ENCODE data around the gene SYNPO2L. TPM values are rescaled to one million over a fixed set of nuclear protein-coding genes. Genes with fewer than 3 reads are reported as not detected.
"Not testable (repeated sequence)": the region's sequence is repeated elsewhere in the genome, so short reads cannot be mapped to it uniquely, and the experiment has no call there.

Gene SYNPO2L
- polyA plus RNA-seq, 1 donor from 2014 or later: not detected

DNA sequence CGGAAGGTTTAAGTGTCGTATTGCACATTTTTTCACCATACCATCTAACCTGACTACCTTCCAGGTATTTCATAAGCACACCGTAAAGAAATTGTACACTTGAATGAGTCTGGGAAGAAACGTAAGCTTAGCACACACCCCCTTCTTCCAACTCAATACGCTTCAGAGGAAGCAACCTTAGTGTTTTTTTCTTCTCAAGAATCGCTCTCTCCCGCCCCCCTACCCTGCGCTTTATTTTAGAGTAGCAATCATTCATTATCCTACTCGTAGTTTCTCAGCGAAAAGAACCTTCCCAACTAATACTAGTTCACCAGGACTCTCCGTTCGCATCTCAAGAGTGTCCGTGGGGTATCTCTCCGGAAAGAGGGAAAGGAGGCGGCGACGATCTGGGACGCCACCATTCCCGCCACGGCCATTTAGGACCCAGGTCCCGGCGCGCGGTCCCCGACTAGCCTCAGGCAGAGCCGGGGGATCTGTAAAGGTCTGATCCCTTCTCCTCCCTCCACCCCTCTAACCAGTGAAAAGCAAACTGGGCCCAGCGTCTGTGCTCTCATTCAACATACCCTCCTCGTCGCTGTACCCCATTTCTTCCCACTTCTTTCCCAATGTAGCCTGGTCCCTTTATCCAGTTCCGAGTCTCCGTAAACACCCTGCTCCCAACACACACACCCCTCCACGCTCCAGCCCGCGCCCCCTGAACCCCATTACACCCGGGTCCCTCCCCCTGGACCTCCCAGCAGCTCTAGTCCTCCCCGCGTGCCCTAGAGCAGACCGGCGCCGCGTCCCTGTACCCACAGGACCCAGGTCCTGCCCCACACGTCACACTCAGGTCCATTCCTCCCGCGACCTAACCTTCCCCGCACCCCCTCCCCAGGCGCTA, 30.6 kb downstream of the SYNPO2L start:
- H3K9me2 ChIP-seq (ENCODE audit: insufficient read depth, low read length): no peaks in the 10 kb centered on the region
- no peaks in the 10 kb centered on the region for H3K9me3 ChIP-seq (ENCODE audit: low read length)
- TF ChIP-seq TAF1 (IDR thresholded peaks at IDR 0.05; ENCODE audit: low read depth): no peak
- no peak for TF ChIP-seq EP300 (conservative IDR thresholded peaks at IDR 0.05; ENCODE audit: poor library complexity, severe bottlenecking)
- TF ChIP-seq, protein P1, sequence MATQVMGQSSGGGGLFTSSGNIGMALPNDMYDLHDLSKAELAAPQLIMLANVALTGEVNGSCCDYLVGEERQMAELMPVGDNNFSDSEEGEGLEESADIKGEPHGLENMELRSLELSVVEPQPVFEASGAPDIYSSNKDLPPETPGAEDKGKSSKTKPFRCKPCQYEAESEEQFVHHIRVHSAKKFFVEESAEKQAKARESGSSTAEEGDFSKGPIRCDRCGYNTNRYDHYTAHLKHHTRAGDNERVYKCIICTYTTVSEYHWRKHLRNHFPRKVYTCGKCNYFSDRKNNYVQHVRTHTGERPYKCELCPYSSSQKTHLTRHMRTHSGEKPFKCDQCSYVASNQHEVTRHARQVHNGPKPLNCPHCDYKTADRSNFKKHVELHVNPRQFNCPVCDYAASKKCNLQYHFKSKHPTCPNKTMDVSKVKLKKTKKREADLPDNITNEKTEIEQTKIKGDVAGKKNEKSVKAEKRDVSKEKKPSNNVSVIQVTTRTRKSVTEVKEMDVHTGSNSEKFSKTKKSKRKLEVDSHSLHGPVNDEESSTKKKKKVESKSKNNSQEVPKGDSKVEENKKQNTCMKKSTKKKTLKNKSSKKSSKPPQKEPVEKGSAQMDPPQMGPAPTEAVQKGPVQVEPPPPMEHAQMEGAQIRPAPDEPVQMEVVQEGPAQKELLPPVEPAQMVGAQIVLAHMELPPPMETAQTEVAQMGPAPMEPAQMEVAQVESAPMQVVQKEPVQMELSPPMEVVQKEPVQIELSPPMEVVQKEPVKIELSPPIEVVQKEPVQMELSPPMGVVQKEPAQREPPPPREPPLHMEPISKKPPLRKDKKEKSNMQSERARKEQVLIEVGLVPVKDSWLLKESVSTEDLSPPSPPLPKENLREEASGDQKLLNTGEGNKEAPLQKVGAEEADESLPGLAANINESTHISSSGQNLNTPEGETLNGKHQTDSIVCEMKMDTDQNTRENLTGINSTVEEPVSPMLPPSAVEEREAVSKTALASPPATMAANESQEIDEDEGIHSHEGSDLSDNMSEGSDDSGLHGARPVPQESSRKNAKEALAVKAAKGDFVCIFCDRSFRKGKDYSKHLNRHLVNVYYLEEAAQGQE (IDR thresholded peaks at IDR 0.05; ENCODE audit: borderline replicate concordance): peak; percentile 36
- no peak for TF ChIP-seq RAD21 (conservative IDR thresholded peaks at IDR 0.05)
- TF ChIP-seq MXI1 (conservative IDR thresholded peaks at IDR 0.05; ENCODE audit: poor library complexity, severe bottlenecking): peak; percentile 7
- no peak for TF ChIP-seq POLR2AphosphoS5 (IDR thresholded peaks at IDR 0.05)
- TF ChIP-seq SMC3 (conservative IDR thresholded peaks at IDR 0.05; ENCODE audit: poor library complexity): peak; percentile 21
- TF ChIP-seq, protein P2, sequence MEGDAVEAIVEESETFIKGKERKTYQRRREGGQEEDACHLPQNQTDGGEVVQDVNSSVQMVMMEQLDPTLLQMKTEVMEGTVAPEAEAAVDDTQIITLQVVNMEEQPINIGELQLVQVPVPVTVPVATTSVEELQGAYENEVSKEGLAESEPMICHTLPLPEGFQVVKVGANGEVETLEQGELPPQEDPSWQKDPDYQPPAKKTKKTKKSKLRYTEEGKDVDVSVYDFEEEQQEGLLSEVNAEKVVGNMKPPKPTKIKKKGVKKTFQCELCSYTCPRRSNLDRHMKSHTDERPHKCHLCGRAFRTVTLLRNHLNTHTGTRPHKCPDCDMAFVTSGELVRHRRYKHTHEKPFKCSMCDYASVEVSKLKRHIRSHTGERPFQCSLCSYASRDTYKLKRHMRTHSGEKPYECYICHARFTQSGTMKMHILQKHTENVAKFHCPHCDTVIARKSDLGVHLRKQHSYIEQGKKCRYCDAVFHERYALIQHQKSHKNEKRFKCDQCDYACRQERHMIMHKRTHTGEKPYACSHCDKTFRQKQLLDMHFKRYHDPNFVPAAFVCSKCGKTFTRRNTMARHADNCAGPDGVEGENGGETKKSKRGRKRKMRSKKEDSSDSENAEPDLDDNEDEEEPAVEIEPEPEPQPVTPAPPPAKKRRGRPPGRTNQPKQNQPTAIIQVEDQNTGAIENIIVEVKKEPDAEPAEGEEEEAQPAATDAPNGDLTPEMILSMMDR (IDR thresholded peaks at IDR 0.05; ENCODE audit: poor library complexity, severe bottlenecking): no peak
- no peak for TF ChIP-seq EZH2 (IDR thresholded peaks at IDR 0.05; ENCODE audit: borderline replicate concordance, insufficient read depth, low read length, poor library complexity, severe bottlenecking)
- peak overlapping the region; percentile 93 for H3K27ac ChIP-seq (ENCODE audit: low read length)
- H3K4me2 ChIP-seq (ENCODE audit: low read length): peak overlapping the region; percentile 72
- no peaks in the 10 kb centered on the region for H4K20me1 ChIP-seq (ENCODE audit: insufficient read depth)
- peaks cover 25% of the 10 kb centered on the region for H3K79me2 ChIP-seq (replicated peaks; ENCODE audit: insufficient read depth, low read length)
- H3K4me3 ChIP-seq (ENCODE audit: low read length): peak overlapping the region; percentile 77
- no peaks in the 10 kb centered on the region for H3F3A ChIP-seq (ENCODE audit: insufficient read depth, low read length, poor library complexity, severe bottlenecking)
- no peaks in the 10 kb centered on the region for H3K27me3 ChIP-seq (ENCODE audit: insufficient read depth, low read depth, low read length)
- no peaks in the 10 kb centered on the region for H3K36me3 ChIP-seq (ENCODE audit: insufficient read depth, low read length)
- peak overlapping the region; percentile 92 for H3K9ac ChIP-seq (ENCODE audit: low read length)
- H2AFZ ChIP-seq (ENCODE audit: low read depth, low read length): peak overlapping the region; percentile 94

DNA sequence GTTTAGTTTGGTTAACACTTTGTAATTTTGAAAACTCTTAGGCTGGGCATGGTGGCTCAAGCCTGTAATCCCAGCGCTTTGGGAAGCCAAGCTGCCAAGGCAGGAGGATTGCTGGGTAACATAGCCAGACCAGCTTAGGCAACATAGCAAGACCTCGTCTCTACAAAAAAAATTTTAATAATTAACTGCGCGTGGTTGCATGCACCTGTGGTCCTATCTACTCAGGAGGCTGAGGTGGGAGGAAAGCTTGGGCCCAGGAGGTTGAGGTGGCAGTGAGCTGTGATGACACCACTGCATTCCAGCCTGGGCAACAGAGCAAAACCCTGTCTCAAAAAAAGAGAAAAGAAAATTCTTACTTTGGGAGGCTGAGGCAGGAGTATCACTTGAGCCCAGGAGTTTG, 32.8 kb downstream of the SYNPO2L start:
- H3K27ac ChIP-seq (ENCODE audit: low read length): no peak overlapping the region

DNA sequence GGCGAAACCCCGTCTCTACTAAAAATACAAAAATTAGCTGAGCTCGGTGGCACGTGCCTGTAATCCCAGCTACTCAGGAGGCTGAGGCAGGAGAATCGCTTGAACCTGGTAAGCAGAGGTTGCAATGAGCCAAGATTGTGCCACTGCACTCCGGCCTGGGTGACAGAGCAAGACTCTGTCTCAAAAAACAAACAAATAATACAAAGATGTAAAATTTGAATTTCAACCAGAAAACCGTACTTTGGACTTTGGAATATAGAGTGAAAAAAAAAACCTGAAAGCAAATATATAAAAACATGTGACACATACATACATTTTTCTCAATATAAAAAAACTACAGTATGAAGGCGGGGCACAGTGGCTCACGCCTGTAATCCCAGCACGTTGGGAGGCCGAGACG, 34.9 kb downstream of the SYNPO2L start:
- not testable (repeated sequence) for H3K9me2 ChIP-seq (ENCODE audit: insufficient read depth, low read length); H3K27ac ChIP-seq (ENCODE audit: low read length); H3F3A ChIP-seq (ENCODE audit: insufficient read depth, low read length, poor library complexity, severe bottlenecking); H3K9me3 ChIP-seq (ENCODE audit: low read length); H3K4me3 ChIP-seq (ENCODE audit: low read length); H3K27me3 ChIP-seq (ENCODE audit: insufficient read depth, low read depth, low read length); H4K20me1 ChIP-seq (ENCODE audit: insufficient read depth); H2AFZ ChIP-seq (ENCODE audit: low read depth, low read length); H3K36me3 ChIP-seq (ENCODE audit: insufficient read depth, low read length); H3K4me2 ChIP-seq (ENCODE audit: low read length); H3K9ac ChIP-seq (ENCODE audit: low read length)
- H3K79me2 ChIP-seq (replicated peaks; ENCODE audit: insufficient read depth, low read length): peaks cover 22% of the 10 kb centered on the region

More for the DNA sequence above, 32.8 kb downstream of the SYNPO2L start:
- H3K4me3 ChIP-seq (ENCODE audit: low read length): no peak overlapping the region
- no peaks in the 10 kb centered on the region for H4K20me1 ChIP-seq (ENCODE audit: insufficient read depth)
- no peak overlapping the region for H3K4me2 ChIP-seq (ENCODE audit: low read length)
- no peak overlapping the region for H2AFZ ChIP-seq (ENCODE audit: low read depth, low read length)
- no peaks in the 10 kb centered on the region for H3K9me3 ChIP-seq (ENCODE audit: low read length)
- H3K9ac ChIP-seq (ENCODE audit: low read length): no peak overlapping the region
- no peaks in the 10 kb centered on the region for H3K9me2 ChIP-seq (ENCODE audit: insufficient read depth, low read length)
- H3K27me3 ChIP-seq (ENCODE audit: insufficient read depth, low read depth, low read length): no peaks in the 10 kb centered on the region
- H3F3A ChIP-seq (ENCODE audit: insufficient read depth, low read length, poor library complexity, severe bottlenecking): no peaks in the 10 kb centered on the region
- peaks cover 25% of the 10 kb centered on the region for H3K79me2 ChIP-seq (replicated peaks; ENCODE audit: insufficient read depth, low read length)
- TF ChIP-seq, protein P1 (IDR thresholded peaks at IDR 0.05; ENCODE audit: borderline replicate concordance): no peak
- TF ChIP-seq TAF1 (IDR thresholded peaks at IDR 0.05; ENCODE audit: low read depth) (no peak), SMC3 (conservative IDR thresholded peaks at IDR 0.05; ENCODE audit: poor library complexity) (no peak), RAD21 (conservative IDR thresholded peaks at IDR 0.05) (no peak)
- H3K36me3 ChIP-seq (ENCODE audit: insufficient read depth, low read length): no peaks in the 10 kb centered on the region
